Activated CD8-positive, alpha-beta T cell treated with anti-CD3 and anti-CD28 coated beads for 36 hours (primary cell): ENCODE data around the gene ESYT3. TPM values are rescaled to one million over a fixed set of nuclear protein-coding genes. Genes with fewer than 3 reads are reported as not detected.

Experiments used
- ATAC-seq: fragments of 200-7000 bp; cut with Tn5 transposase; one replicate; pipeline ENCODE4 v1.10.0; 2021; ENCODE audit warnings: mild to moderate bottlenecking, moderate library complexity
- CTCF ChIA-PET: fragments of 350-600 bp; sonication (Branson Sonifier 250); formaldehyde crosslinking; loops from one replicate; lab custom pipeline; 2021; ENCODE audit warnings: antibody characterized with exemption; lab: Charles Lee
- POLR2A ChIA-PET: fragments of 350-600 bp; sonication (Branson Sonifier 250); formaldehyde crosslinking; loops from one replicate; lab custom pipeline; 2021; ENCODE audit warnings: antibody characterized with exemption; lab: Charles Lee
- DNase-seq: peaks from one replicate; pipeline ENCODE4 v3.0.0-alpha.2; 2020
- H3K27ac Mint-ChIP-seq: one replicate; pipeline ENCODE4 v1.8.0; 2021; ENCODE audit warnings: mild to moderate bottlenecking, mixed read lengths
- H3K27me3 Mint-ChIP-seq: one replicate; pipeline ENCODE4 v1.8.0; 2021; ENCODE audit warnings: mixed read lengths
- H3K36me3 Mint-ChIP-seq: one replicate; pipeline ENCODE4 v1.8.0; 2021; ENCODE audit warnings: low read depth, mixed read lengths
- H3K4me1 Mint-ChIP-seq: one replicate; pipeline ENCODE4 v1.8.0; 2021; ENCODE audit warnings: low read depth, mixed read lengths
- H3K4me3 Mint-ChIP-seq: one replicate; pipeline ENCODE4 v1.8.0; 2021; ENCODE audit warnings: mild to moderate bottlenecking, moderate library complexity, mixed read lengths
- H3K9me3 Mint-ChIP-seq: one replicate; pipeline ENCODE4 v1.8.0; 2021; ENCODE audit warnings: mixed read lengths
- intact Hi-C: fragments of 100-400 bp; cut with micrococcal nuclease; formaldehyde crosslinking; loops from one replicate; pipeline ENCODE4 v1.10.0; 2022
- total RNA-seq, 2 experiments: library from RNA; stranded (reverse); gene quantifications; one replicate each; pipeline ENCODE4 v1.2.3, GENCODE V29; 2021
- TF ChIP-seq, protein P1 (sequence below): fragments of 200-600 bp; IDR thresholded peaks from one replicate; pipeline ENCODE4 v1.8.0; 2022; ENCODE audit warnings: antibody characterized with exemption, mild to moderate bottlenecking

The ESYT3 gene
- total RNA-seq, 2 experiments from 2014 or later, result 0.09 to 0.16 TPM

- DNase-seq (no peak), ATAC-seq (no peak)
- CTCF ChIA-PET, result interaction anchor here (1.0 kb wide), 1 partner anchor 20 kb away, joined by 3 read pairs; no protein-coding TSS in a partner anchor
- TF ChIP-seq, protein P1, sequence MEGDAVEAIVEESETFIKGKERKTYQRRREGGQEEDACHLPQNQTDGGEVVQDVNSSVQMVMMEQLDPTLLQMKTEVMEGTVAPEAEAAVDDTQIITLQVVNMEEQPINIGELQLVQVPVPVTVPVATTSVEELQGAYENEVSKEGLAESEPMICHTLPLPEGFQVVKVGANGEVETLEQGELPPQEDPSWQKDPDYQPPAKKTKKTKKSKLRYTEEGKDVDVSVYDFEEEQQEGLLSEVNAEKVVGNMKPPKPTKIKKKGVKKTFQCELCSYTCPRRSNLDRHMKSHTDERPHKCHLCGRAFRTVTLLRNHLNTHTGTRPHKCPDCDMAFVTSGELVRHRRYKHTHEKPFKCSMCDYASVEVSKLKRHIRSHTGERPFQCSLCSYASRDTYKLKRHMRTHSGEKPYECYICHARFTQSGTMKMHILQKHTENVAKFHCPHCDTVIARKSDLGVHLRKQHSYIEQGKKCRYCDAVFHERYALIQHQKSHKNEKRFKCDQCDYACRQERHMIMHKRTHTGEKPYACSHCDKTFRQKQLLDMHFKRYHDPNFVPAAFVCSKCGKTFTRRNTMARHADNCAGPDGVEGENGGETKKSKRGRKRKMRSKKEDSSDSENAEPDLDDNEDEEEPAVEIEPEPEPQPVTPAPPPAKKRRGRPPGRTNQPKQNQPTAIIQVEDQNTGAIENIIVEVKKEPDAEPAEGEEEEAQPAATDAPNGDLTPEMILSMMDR, result no peak
- H3K9me3 Mint-ChIP-seq, result no peaks in the 10 kb centered on the region
- no peak overlapping the region for H3K27ac Mint-ChIP-seq
- POLR2A ChIA-PET, result no interaction called here
- intact Hi-C loops, result no loop called here
- H3K36me3 Mint-ChIP-seq, result no peaks in the 10 kb centered on the region
- peaks cover 40% of the 10 kb centered on the region for H3K27me3 Mint-ChIP-seq
- H3K4me3 Mint-ChIP-seq, result no peak overlapping the region
- H3K4me1 Mint-ChIP-seq, result peaks cover 8% of the 10 kb centered on the region
Measured at GRCh38 chr3:138437281-138437680, 2.9 kb downstream of the ESYT3 start.

GRCh38 chr3:138438896-138439295 lies 4.5 kb downstream of the ESYT3 start:
- Mint-ChIP-seq H3K4me1 (peaks cover 5% of the 10 kb centered on the region), H3K27me3 (peaks cover 26% of the 10 kb centered on the region), H3K36me3 (no peaks in the 10 kb centered on the region), H3K27ac (no peak overlapping the region), H3K4me3 (no peak overlapping the region), H3K9me3 (no peaks in the 10 kb centered on the region)
- POLR2A ChIA-PET, result interaction anchor here (0.6 kb wide), 1 partner anchor 147 kb away, joined by 3 read pairs; no protein-coding TSS in a partner anchor
- DNase-seq, result no peak
- CTCF ChIA-PET, result interaction anchor here (1.1 to 1.7 kb wide), 2 partner anchors 22 to 256 kb away, joined by 3 to 6 read pairs; no protein-coding TSS in a partner anchor
- intact Hi-C loops, result no loop called here
- no peak for ATAC-seq
- TF ChIP-seq, protein P1, result no peak

GRCh38 chr3:138439646-138440045 lies 5.2 kb downstream of the ESYT3 start:
- DNase-seq (no peak), ATAC-seq (no peak)
- Mint-ChIP-seq H3K9me3 (no peaks in the 10 kb centered on the region), H3K27me3 (peaks cover 22% of the 10 kb centered on the region), H3K27ac (no peak overlapping the region), H3K4me3 (no peak overlapping the region), H3K4me1 (no peaks in the 10 kb centered on the region), H3K36me3 (no peaks in the 10 kb centered on the region)
- ChIA-PET POLR2A (no interaction called here), CTCF (interaction anchor here (1.1 to 1.7 kb wide), 3 partner anchors 11 to 255 kb away, joined by 3 to 6 read pairs (median 3); no protein-coding TSS in a partner anchor)
- intact Hi-C loops, result no loop called here
- TF ChIP-seq, protein P1, result no peak

- TF ChIP-seq, protein P1, result no peak
- DNase-seq, result no peak
- H3K36me3 Mint-ChIP-seq, result no peaks in the 10 kb centered on the region
- no peak for ATAC-seq
- no peaks in the 10 kb centered on the region for H3K4me1 Mint-ChIP-seq
- POLR2A ChIA-PET, result no interaction called here
- H3K4me3 Mint-ChIP-seq, result no peak overlapping the region
- peaks cover 22% of the 10 kb centered on the region for H3K27me3 Mint-ChIP-seq
- no peak overlapping the region for H3K27ac Mint-ChIP-seq
- CTCF ChIA-PET, result interaction anchor here (1.1 to 1.4 kb wide), 2 partner anchors 11 to 255 kb away, joined by 3 read pairs; no protein-coding TSS in a partner anchor
- intact Hi-C loops, result no loop called here
- no peaks in the 10 kb centered on the region for H3K9me3 Mint-ChIP-seq
Measured at GRCh38 chr3:138440121-138440521, 5.7 kb downstream of the ESYT3 start.

GRCh38 chr3:138440596-138440995 lies 6.2 kb downstream of the ESYT3 start:
- CTCF ChIA-PET, result interaction anchor here (1.4 kb wide), 1 partner anchor 12 kb away, joined by 3 read pairs; no protein-coding TSS in a partner anchor
- H3K9me3 Mint-ChIP-seq, result no peaks in the 10 kb centered on the region

More at GRCh38 chr3:138440596-138440995, 6.2 kb downstream of the ESYT3 start:
- Mint-ChIP-seq H3K27me3 (peaks cover 19% of the 10 kb centered on the region), H3K4me3 (no peak overlapping the region), H3K27ac (no peak overlapping the region), H3K4me1 (no peaks in the 10 kb centered on the region), H3K36me3 (no peaks in the 10 kb centered on the region)
- intact Hi-C loops, result no loop called here
- POLR2A ChIA-PET, result no interaction called here
- ATAC-seq (no peak), DNase-seq (no peak)
- TF ChIP-seq, protein P1, result no peak
